Glutamatergic neuron (in vitro differentiated cells): ENCODE results near the gene SYAP1. TPM values are rescaled to one million over a fixed set of nuclear protein-coding genes. Genes with fewer than 3 reads are reported as not detected.
A peak's percentile ranks its signal among the peaks of the same experiment; 100 is the strongest.

ENCODE experiments used
- DNase-seq: peaks from one replicate; pipeline ENCODE4 v3.0.0; 2022
- H3K27ac Mint-ChIP-seq: one replicate; pipeline ENCODE4 v1.8.0; 2020; ENCODE audit warnings: mild to moderate bottlenecking, mixed read lengths, inconsistent platforms; ENCODE audit not compliant: unreplicated experiment
- H3K27me3 Mint-ChIP-seq: one replicate; pipeline ENCODE4 v1.8.0; 2020; ENCODE audit warnings: mild to moderate bottlenecking, moderate library complexity, mixed read lengths, inconsistent platforms; ENCODE audit not compliant: unreplicated experiment
- H3K36me3 Mint-ChIP-seq: one replicate; pipeline ENCODE4 v1.8.0; 2020; ENCODE audit warnings: mild to moderate bottlenecking, mixed read lengths, inconsistent platforms; ENCODE audit not compliant: unreplicated experiment
- H3K4me1 Mint-ChIP-seq: one replicate; pipeline ENCODE4 v1.8.0; 2020; ENCODE audit warnings: mild to moderate bottlenecking, low read depth, mixed read lengths, inconsistent platforms; ENCODE audit not compliant: unreplicated experiment
- H3K4me3 Mint-ChIP-seq: one replicate; pipeline ENCODE4 v1.8.0; 2020; ENCODE audit warnings: mild to moderate bottlenecking, mixed read lengths, inconsistent platforms; ENCODE audit not compliant: unreplicated experiment
- H3K9me3 Mint-ChIP-seq: one replicate; pipeline ENCODE4 v1.8.0; 2020; ENCODE audit warnings: mild to moderate bottlenecking, moderate library complexity, mixed read lengths, inconsistent platforms; ENCODE audit not compliant: unreplicated experiment
- CTCF ChIP-seq: fragments of 200-600 bp; sonication (generic); IDR thresholded peaks from one replicate; pipeline ENCODE4 v1.5.0; 2021; ENCODE audit not compliant: partially characterized antibody, unreplicated experiment
- total RNA-seq: library from RNA; stranded (reverse); fragmentation: NEBNext Ultra II Directional; extraction: Animal tissue kit (Norgen Biotek cat#: 25700); gene quantifications from one replicate; pipeline ENCODE4 v1.2.1, GENCODE V29; 2021; ENCODE audit not compliant: unreplicated experiment

The SYAP1 gene
- total RNA-seq, 1 donor from 2014 or later = 19.0 TPM

- no peak overlapping the region for H3K27ac Mint-ChIP-seq
- peak; percentile 73 for DNase-seq
- peak; percentile 80 for TF ChIP-seq CTCF
- H3K36me3 Mint-ChIP-seq = no peaks in the 10 kb centered on the region
- no peaks in the 10 kb centered on the region for H3K9me3 Mint-ChIP-seq
- no peaks in the 10 kb centered on the region for H3K4me1 Mint-ChIP-seq
- no peaks in the 10 kb centered on the region for H3K27me3 Mint-ChIP-seq
- H3K4me3 Mint-ChIP-seq = no peak overlapping the region
Measured at GRCh38 chrX:16695079-16695676, 24.2 kb upstream of the SYAP1 start.

GRCh38 chrX:16696956-16697355, 22.5 kb upstream of the SYAP1 start:
- H3K4me1 Mint-ChIP-seq = no peaks in the 10 kb centered on the region
- H3K36me3 Mint-ChIP-seq = no peaks in the 10 kb centered on the region
- no peak overlapping the region for H3K4me3 Mint-ChIP-seq
- no peak for DNase-seq
- H3K27ac Mint-ChIP-seq = no peak overlapping the region
- TF ChIP-seq CTCF = no peak
- H3K9me3 Mint-ChIP-seq = no peaks in the 10 kb centered on the region
- no peaks in the 10 kb centered on the region for H3K27me3 Mint-ChIP-seq

GRCh38 chrX:16699389-16699788, 20.0 kb upstream of the SYAP1 start:
- no peak overlapping the region for H3K4me3 Mint-ChIP-seq
- no peak for TF ChIP-seq CTCF
- no peaks in the 10 kb centered on the region for H3K27me3 Mint-ChIP-seq
- no peaks in the 10 kb centered on the region for H3K4me1 Mint-ChIP-seq
- H3K9me3 Mint-ChIP-seq = no peaks in the 10 kb centered on the region
- no peaks in the 10 kb centered on the region for H3K36me3 Mint-ChIP-seq
- no peak overlapping the region for H3K27ac Mint-ChIP-seq
- DNase-seq = no peak

- H3K9me3 Mint-ChIP-seq = no peaks in the 10 kb centered on the region
- H3K27me3 Mint-ChIP-seq = no peaks in the 10 kb centered on the region
- H3K4me3 Mint-ChIP-seq = no peak overlapping the region
- H3K27ac Mint-ChIP-seq = no peak overlapping the region
- no peak for TF ChIP-seq CTCF
- H3K4me1 Mint-ChIP-seq = no peaks in the 10 kb centered on the region
- H3K36me3 Mint-ChIP-seq = no peaks in the 10 kb centered on the region
- DNase-seq = no peak
Measured at GRCh38 chrX:16700734-16701133, 18.7 kb upstream of the SYAP1 start.

GRCh38 chrX:16702700-16703599, 16.5 kb upstream of the SYAP1 start:
- Mint-ChIP-seq H3K4me3 (no peak overlapping the region), H3K27ac (no peak overlapping the region), H3K36me3 (no peaks in the 10 kb centered on the region), H3K27me3 (no peaks in the 10 kb centered on the region), H3K9me3 (no peaks in the 10 kb centered on the region), H3K4me1 (no peaks in the 10 kb centered on the region)
- no peak for DNase-seq
- TF ChIP-seq CTCF = no peak
